ENCODE data around the gene RASA3.

GRCh38 chr13:114132419-114133121, at the start of gene RASA3:
- TF ChIP-seq CTCF (conservative IDR thresholded peaks at IDR 0.05; ENCODE audit: low read length) (no peak), EZH2phosphoT487 (IDR thresholded peaks at IDR 0.05; ENCODE audit: borderline replicate concordance) (no peak)
